Inflammatory macrophage treated with lipopolysaccharide for 4 hours (primary cell): ENCODE data around the gene ADAMTS4.

Source experiments
- DNase-seq: peaks from one replicate; pipeline ENCODE4 v3.0.0-alpha.2; 2020

Gene ADAMTS4

GRCh38 chr1:161171696-161172095 lies 27.2 kb downstream of the ADAMTS4 start:
- no peak for DNase-seq

- DNase-seq, result no peak
Observed at GRCh38 chr1:161171191-161171590, 27.7 kb downstream of the ADAMTS4 start.

- no peak for DNase-seq
Observed at GRCh38 chr1:161168906-161169305, 29.9 kb downstream of the ADAMTS4 start.

GRCh38 chr1:161166669-161167548 lies 31.9 kb downstream of the ADAMTS4 start:
- DNase-seq, result no peak

GRCh38 chr1:161165742-161166668 lies 32.8 kb downstream of the ADAMTS4 start, which contains the start of gene PPOX:
PPOX (plus strand) TSS chr1:161166426; CDS start chr1:161166848, 422 bp downstream.
- peak; percentile 97 for DNase-seq

GRCh38 chr1:161164901-161165610 lies 33.8 kb downstream of the ADAMTS4 start:
- DNase-seq, result no peak

GRCh38 chr1:161163793-161164192 lies 35.1 kb downstream of the ADAMTS4 start:
- DNase-seq, result no peak

GRCh38 chr1:161162806-161163205 lies 36.0 kb downstream of the ADAMTS4 start:
- DNase-seq, result no peak

GRCh38 chr1:161162052-161162451 lies 36.8 kb downstream of the ADAMTS4 start:
- DNase-seq, result no peak

- DNase-seq, result no peak
Observed at GRCh38 chr1:161161652-161162051, 37.2 kb downstream of the ADAMTS4 start.

- no peak for DNase-seq
Observed at GRCh38 chr1:161160671-161161145, 38.1 kb downstream of the ADAMTS4 start.

GRCh38 chr1:161159913-161160243 lies 39.0 kb downstream of the ADAMTS4 start:
- DNase-seq, result no peak

- DNase-seq, result peak; percentile 90
Observed at GRCh38 chr1:161159087-161159912, 39.6 kb downstream of the ADAMTS4 start, which contains the start of gene USP21. USP21 (plus strand) TSS chr1:161159500; CDS start chr1:161160641, 1,141 bp downstream.

GRCh38 chr1:161158316-161159010 lies 40.4 kb downstream of the ADAMTS4 start:
- DNase-seq, result no peak

- no peak for DNase-seq
Observed at GRCh38 chr1:161157867-161158266, 41.0 kb downstream of the ADAMTS4 start.

- DNase-seq, result peak; percentile 88
Observed at GRCh38 chr1:161153682-161154337, 45.0 kb downstream of the ADAMTS4 start, which contains the start of gene UFC1. UFC1 (plus strand) TSS chr1:161153978; CDS start chr1:161153998, 20 bp downstream.

GRCh38 chr1:161153176-161153575 lies 45.7 kb downstream of the ADAMTS4 start:
- no peak for DNase-seq

GRCh38 chr1:161145832-161146231 lies 53.0 kb downstream of the ADAMTS4 start:
- DNase-seq, result no peak

- DNase-seq, result no peak
Observed at GRCh38 chr1:161140755-161141400, 58.0 kb downstream of the ADAMTS4 start.

GRCh38 chr1:161139766-161140165 lies 59.1 kb downstream of the ADAMTS4 start:
- DNase-seq, result peak; percentile 70
